Progenitor cell of endocrine pancreas (in vitro differentiated cells): Measurements from ENCODE around the gene TMEM209. TPM values are rescaled to one million over a fixed set of nuclear protein-coding genes. Genes with fewer than 3 reads are reported as not detected.

Experiments
- DNase-seq: peaks from one replicate; pipeline ENCODE4 v3.0.0; 2021; ENCODE audit warnings: low spot score; ENCODE audit not compliant: unreplicated experiment
- H3K27ac Mint-ChIP-seq: 2 replicates; pipeline ENCODE4 v1.8.0; 2021; ENCODE audit warnings: mild to moderate bottlenecking, moderate library complexity, mixed read lengths
- H3K27me3 Mint-ChIP-seq: 2 replicates; pipeline ENCODE4 v1.8.0; 2021; ENCODE audit warnings: mixed read lengths
- H3K36me3 Mint-ChIP-seq: 2 replicates; pipeline ENCODE4 v1.8.0; 2022; ENCODE audit warnings: mixed read lengths; ENCODE audit not compliant: insufficient read depth
- H3K4me1 Mint-ChIP-seq: 2 replicates; pipeline ENCODE4 v1.8.0; 2021; ENCODE audit warnings: low read depth, mixed read lengths
- H3K4me3 Mint-ChIP-seq: 2 replicates; pipeline ENCODE4 v1.8.0; 2021; ENCODE audit warnings: low read depth, mild to moderate bottlenecking, moderate library complexity, mixed read lengths
- H3K9me3 Mint-ChIP-seq: 2 replicates; pipeline ENCODE4 v1.8.0; 2021; ENCODE audit warnings: low read depth, mixed read lengths
- total RNA-seq: library from RNA; stranded (reverse); gene quantifications from 2 replicates; pipeline ENCODE4 v1.2.1, GENCODE V29; 2021
- TF ChIP-seq, protein P1 (sequence below): fragments of 200-600 bp; sonication (generic); IDR thresholded peaks from one replicate; pipeline ENCODE4 v1.5.0; 2021; ENCODE audit warnings: antibody characterized with exemption, mild to moderate bottlenecking; ENCODE audit not compliant: unreplicated experiment

Gene TMEM209
- total RNA-seq, 1 donor from 2014 or later = 29.2 TPM

GRCh38 chr7:130124711-130125110 lies 80.5 kb downstream of the TMEM209 start:
- Mint-ChIP-seq H3K36me3 (peaks cover 34% of the 10 kb centered on the region), H3K27ac (no peak overlapping the region), H3K9me3 (no peaks in the 10 kb centered on the region), H3K4me3 (no peak overlapping the region), H3K4me1 (no peaks in the 10 kb centered on the region), H3K27me3 (no peaks in the 10 kb centered on the region)
- TF ChIP-seq, protein P1, sequence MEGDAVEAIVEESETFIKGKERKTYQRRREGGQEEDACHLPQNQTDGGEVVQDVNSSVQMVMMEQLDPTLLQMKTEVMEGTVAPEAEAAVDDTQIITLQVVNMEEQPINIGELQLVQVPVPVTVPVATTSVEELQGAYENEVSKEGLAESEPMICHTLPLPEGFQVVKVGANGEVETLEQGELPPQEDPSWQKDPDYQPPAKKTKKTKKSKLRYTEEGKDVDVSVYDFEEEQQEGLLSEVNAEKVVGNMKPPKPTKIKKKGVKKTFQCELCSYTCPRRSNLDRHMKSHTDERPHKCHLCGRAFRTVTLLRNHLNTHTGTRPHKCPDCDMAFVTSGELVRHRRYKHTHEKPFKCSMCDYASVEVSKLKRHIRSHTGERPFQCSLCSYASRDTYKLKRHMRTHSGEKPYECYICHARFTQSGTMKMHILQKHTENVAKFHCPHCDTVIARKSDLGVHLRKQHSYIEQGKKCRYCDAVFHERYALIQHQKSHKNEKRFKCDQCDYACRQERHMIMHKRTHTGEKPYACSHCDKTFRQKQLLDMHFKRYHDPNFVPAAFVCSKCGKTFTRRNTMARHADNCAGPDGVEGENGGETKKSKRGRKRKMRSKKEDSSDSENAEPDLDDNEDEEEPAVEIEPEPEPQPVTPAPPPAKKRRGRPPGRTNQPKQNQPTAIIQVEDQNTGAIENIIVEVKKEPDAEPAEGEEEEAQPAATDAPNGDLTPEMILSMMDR = no peak
- no peak for DNase-seq

GRCh38 chr7:130123501-130123900 lies 81.7 kb downstream of the TMEM209 start:
- TF ChIP-seq, protein P1 = no peak
- Mint-ChIP-seq H3K27me3 (no peaks in the 10 kb centered on the region), H3K27ac (no peak overlapping the region)

DNA sequence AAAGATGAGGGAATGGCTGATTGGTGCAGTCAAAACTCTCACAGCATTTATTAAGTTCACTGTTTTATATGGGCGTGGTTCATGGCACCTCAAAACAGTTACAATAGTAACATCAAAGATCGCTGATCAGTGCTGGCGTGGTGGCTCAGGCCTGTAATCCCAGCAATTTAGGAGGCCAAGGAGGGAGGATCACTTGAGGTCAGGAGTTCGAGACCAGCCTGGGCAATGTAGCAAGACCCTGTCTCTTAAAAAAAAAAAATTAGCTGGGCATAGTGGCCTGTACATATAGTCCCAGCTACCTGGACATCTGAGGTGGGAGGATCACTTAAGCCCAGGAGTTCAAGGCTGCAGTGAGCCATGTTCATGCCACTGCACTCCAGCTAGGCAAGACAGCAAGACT lies 86.4 kb downstream of the TMEM209 start:
- TF ChIP-seq, protein P1 = no peak
- Mint-ChIP-seq H3K27me3 (no peaks in the 10 kb centered on the region), H3K27ac (no peak overlapping the region), H3K9me3 (no peaks in the 10 kb centered on the region), H3K36me3 (peaks cover 27% of the 10 kb centered on the region), H3K4me3 (no peak overlapping the region), H3K4me1 (peaks cover 10% of the 10 kb centered on the region)
- no peak for DNase-seq

More at GRCh38 chr7:130123501-130123900, 81.7 kb downstream of the TMEM209 start:
- Mint-ChIP-seq H3K4me1 (no peaks in the 10 kb centered on the region), H3K4me3 (no peak overlapping the region), H3K9me3 (no peaks in the 10 kb centered on the region), H3K36me3 (peaks cover 30% of the 10 kb centered on the region)
- DNase-seq = no peak

- H3K27ac Mint-ChIP-seq = no peak overlapping the region
- H3K4me3 Mint-ChIP-seq = no peak overlapping the region
- H3K4me1 Mint-ChIP-seq = peaks cover 15% of the 10 kb centered on the region
- no peaks in the 10 kb centered on the region for H3K27me3 Mint-ChIP-seq
- DNase-seq = no peak
- TF ChIP-seq, protein P1 = no peak
- peaks cover 25% of the 10 kb centered on the region for H3K36me3 Mint-ChIP-seq
- H3K9me3 Mint-ChIP-seq = no peaks in the 10 kb centered on the region
Measured at GRCh38 chr7:130118294-130118693, 86.9 kb downstream of the TMEM209 start.

DNA sequence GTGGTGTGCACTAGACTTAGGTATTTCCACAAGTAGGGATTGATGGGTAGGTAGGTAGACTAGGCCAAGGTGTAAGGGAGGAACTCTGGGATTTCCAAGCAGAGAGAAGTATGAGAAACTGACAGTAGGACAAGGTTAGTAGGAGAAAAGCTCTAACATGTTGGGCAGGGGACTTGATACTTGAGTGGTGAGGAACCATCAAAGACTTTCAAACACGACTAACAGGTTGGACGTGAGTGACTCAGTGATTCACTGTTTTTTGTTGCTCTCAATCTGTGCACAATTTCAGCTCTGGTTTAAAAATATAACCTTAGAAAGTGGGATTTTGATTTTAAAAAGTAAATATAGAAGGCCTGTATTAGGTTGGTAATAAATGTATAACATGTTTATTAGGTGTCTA lies 90.4 kb downstream of the TMEM209 start:
- Mint-ChIP-seq H3K27ac (peak overlapping the region; percentile 38), H3K9me3 (peaks cover 6% of the 10 kb centered on the region), H3K4me1 (peaks cover 25% of the 10 kb centered on the region), H3K4me3 (no peak overlapping the region), H3K27me3 (no peaks in the 10 kb centered on the region), H3K36me3 (peaks cover 18% of the 10 kb centered on the region)
- TF ChIP-seq, protein P1 = no peak
- no peak for DNase-seq

Other genes starting within 250 kb of the TMEM209 start
- 31.1 and 32.0 TPM in 2 replicates for gene ZC3HC1, start 154.0 kb downstream of the TMEM209 start, total RNA-seq
- gene KLHDC10, start 134.9 kb downstream of the TMEM209 start, total RNA-seq = 50.1 and 50.8 TPM in 2 replicates
- gene SSMEM1, start 2.5 kb upstream of the TMEM209 start, total RNA-seq = not detected in 2 replicates
- 85.0 and 107 TPM in 2 replicates for gene CPA2, start 61.5 kb upstream of the TMEM209 start, total RNA-seq
- 4.9 and 5.1 TPM in 2 replicates for gene CPA4, start 87.8 kb upstream of the TMEM209 start, total RNA-seq
- not detected in 2 replicates for gene CPA5, start 139.4 kb upstream of the TMEM209 start, total RNA-seq
- 17.8 and 23.7 TPM in 2 replicates for gene CPA1, start 175.1 kb upstream of the TMEM209 start, total RNA-seq
- gene CEP41, start 235.6 kb upstream of the TMEM209 start, total RNA-seq = 29.3 and 31.8 TPM in 2 replicates